B cell (primary cell): ENCODE results near the gene VPS13D. TPM values are rescaled to one million over a fixed set of nuclear protein-coding genes. Genes with fewer than 3 reads are reported as not detected.

ENCODE experiments used
- ATAC-seq: fragments of 200-7000 bp; cut with Tn5 transposase; one replicate; pipeline ENCODE4 v1.10.0; 2021; ENCODE audit warnings: low read depth, mild to moderate bottlenecking, moderate number of reproducible peaks, moderate library complexity
- CTCF ChIA-PET: fragments of 350-600 bp; sonication (Branson Sonifier 250); formaldehyde crosslinking; loops from one replicate; lab custom pipeline; 2021; ENCODE audit warnings: antibody characterized with exemption, inconsistent platforms; lab: Charles Lee
- POLR2A ChIA-PET: fragments of 350-600 bp; sonication (Branson Sonifier 250); formaldehyde crosslinking; loops from one replicate; lab custom pipeline; 2021; ENCODE audit warnings: antibody characterized with exemption; lab: Charles Lee
- DNase-seq: peaks from one replicate; pipeline ENCODE4 v3.0.0; 2013
- H2AFZ ChIP-seq: 2 replicates; pipeline ENCODE4 v1.6.1; 2012; ENCODE audit warnings: mild to moderate bottlenecking, low read depth, low read length; ENCODE audit not compliant: insufficient read depth, poor library complexity, severe bottlenecking
- H3K27ac ChIP-seq, 2 donors: 1 replicate in 1 of 2; 2 replicates in 1 of 2; pipeline ENCODE4 v1.5.1; 2012 to 2013; ENCODE audit warnings: low read length in 2 of 2, mild to moderate bottlenecking in 2 of 2, moderate library complexity in 1 of 2
- H3K27me3 ChIP-seq, 4 experiments: fragments of 200-600 bp in 1 of 4; sonication (generic) in 1 of 4; replicated peaks in 1 of 4; 1 replicate in 2 of 4; 2 replicates in 2 of 4; pipeline versions ENCODE4 v1.6.1 to v1.7.0; 2013 to 2016; ENCODE audit warnings: low read length in 3 of 4, mild to moderate bottlenecking in 2 of 4, mixed read lengths in 1 of 4, moderate library complexity in 1 of 4; ENCODE audit not compliant: insufficient read depth in 4 of 4, control insufficient read depth in 3 of 4; ENCODE audit errors: control extremely low read depth in 1 of 4
- H3K36me3 ChIP-seq, 2 experiments: replicated peaks in 1 of 2; 1 replicate in 1 of 2; 2 replicates in 1 of 2; pipeline versions ENCODE4 v1.6.1 to v1.7.1; 2013; ENCODE audit warnings: low read length in 1 of 2; ENCODE audit not compliant: insufficient read depth in 2 of 2, control insufficient read depth in 1 of 2; ENCODE audit errors: control extremely low read depth in 1 of 2, extremely low read depth in 1 of 2
- H3K4me1 ChIP-seq, 2 donors: fragments of 200-600 bp in 1 of 2; sonication (generic) in 1 of 2; 1 replicate in 1 of 2; 2 replicates in 1 of 2; pipeline versions ENCODE4 v1.5.1 to v1.6.1; 2013 to 2017; ENCODE audit warnings: low read length in 2 of 2; ENCODE audit not compliant: control insufficient read depth in 2 of 2, insufficient read depth in 2 of 2
- H3K4me2 ChIP-seq: replicated peaks from 2 replicates; pipeline ENCODE3; 2012; ENCODE audit warnings: mild to moderate bottlenecking, low read depth, low read length; ENCODE audit not compliant: poor library complexity, severe bottlenecking
- H3K4me3 ChIP-seq, 5 experiments: fragments of 200-600 bp in 1 of 5; sonication (generic) in 1 of 5; 1 replicate in 3 of 5; 2 replicates in 2 of 5; pipeline versions ENCODE4 v1.5.1 to v1.7.0; 2011 to 2016; ENCODE audit warnings: low read length in 4 of 5, mild to moderate bottlenecking in 4 of 5, low read depth in 2 of 5, control low read depth in 1 of 5, moderate library complexity in 1 of 5; ENCODE audit not compliant: insufficient read depth in 1 of 5; ENCODE audit errors: control extremely low read depth in 1 of 5, extremely low read depth in 1 of 5
- H3K79me2 ChIP-seq: fragments of 200-600 bp; sonication (generic); one replicate; pipeline ENCODE4 v1.6.0; 2016; ENCODE audit warnings: low read length; ENCODE audit not compliant: control insufficient read depth, insufficient read depth
- H3K9ac ChIP-seq: fragments of 200-600 bp; sonication (generic); 2 replicates; pipeline ENCODE4 v1.6.1; 2017; ENCODE audit warnings: mild to moderate bottlenecking, low read length, moderate library complexity
- H3K9me3 ChIP-seq, 3 donors: one replicate each; pipeline versions ENCODE4 v1.6.1 to v1.7.1; 2013; ENCODE audit warnings: low read length in 2 of 3; ENCODE audit not compliant: control insufficient read depth in 2 of 3, insufficient read depth in 1 of 3; ENCODE audit errors: control extremely low read depth in 1 of 3
- H4K20me1 ChIP-seq: 2 replicates; pipeline ENCODE4 v1.6.0; 2012; ENCODE audit warnings: mild to moderate bottlenecking, low read length; ENCODE audit not compliant: insufficient read depth, control insufficient read depth, poor library complexity, severe bottlenecking
- H3K27ac Mint-ChIP-seq: one replicate; pipeline ENCODE4 v1.8.0; 2021; ENCODE audit warnings: mixed read lengths
- H3K27me3 Mint-ChIP-seq: one replicate; pipeline ENCODE4 v1.8.0; 2021; ENCODE audit warnings: mixed read lengths
- H3K4me1 Mint-ChIP-seq: one replicate; pipeline ENCODE4 v1.8.0; 2021; ENCODE audit warnings: mixed read lengths
- H3K4me3 Mint-ChIP-seq: one replicate; pipeline ENCODE4 v1.8.0; 2021; ENCODE audit warnings: mixed read lengths
- H3K9me3 Mint-ChIP-seq: one replicate; pipeline ENCODE4 v1.8.0; 2022; ENCODE audit warnings: mixed read lengths; ENCODE audit not compliant: insufficient read depth
- EZH2 ChIP-seq: IDR thresholded peaks from 2 replicates; pipeline ENCODE4 v1.6.1; 2012; ENCODE audit warnings: borderline replicate concordance, low read depth, mild to moderate bottlenecking, moderate library complexity, low read length; ENCODE audit not compliant: insufficient read depth, poor library complexity, severe bottlenecking
- WGBS: methylation state at CpG from one replicate; pipeline ENCODE4 v1.1.5; 2013; ENCODE audit warnings: missing lambda C conversion rate; ENCODE audit not compliant: insufficient coverage; 5-methylcytosine and 5-hydroxymethylcytosine counted together
- intact Hi-C: fragments of 100-400 bp; cut with micrococcal nuclease; formaldehyde crosslinking; loops from one replicate; pipeline ENCODE4 v1.10.0; 2022
- polyA plus RNA-seq: library from polyadenylated mRNA; depleted of rRNA; stranded (reverse); fragments of >200 nt; gene quantifications from 2 replicates; pipeline ENCODE4 v1.2.3, GENCODE V29; 2012
- total RNA-seq, 2 donors: library from RNA; stranded (reverse); fragments of 120-200 nt in 1 of 2; gene quantifications; 1 replicate in 1 of 2; 2 replicates in 1 of 2; pipeline versions ENCODE4 v1.2.3 to v1.2.4, GENCODE V29; 2013 to 2022
- TF ChIP-seq, protein P1 (sequence below): fragments of 200-600 bp; IDR thresholded peaks from one replicate; pipeline ENCODE4 v1.8.0; 2022; ENCODE audit warnings: antibody characterized with exemption, mild to moderate bottlenecking

VPS13D gene
- total and polyA plus RNA-seq, 2 donors (not counting 1 experiment from before 2014, with no cell fraction given) = 29.9 to 104 TPM

DNA sequence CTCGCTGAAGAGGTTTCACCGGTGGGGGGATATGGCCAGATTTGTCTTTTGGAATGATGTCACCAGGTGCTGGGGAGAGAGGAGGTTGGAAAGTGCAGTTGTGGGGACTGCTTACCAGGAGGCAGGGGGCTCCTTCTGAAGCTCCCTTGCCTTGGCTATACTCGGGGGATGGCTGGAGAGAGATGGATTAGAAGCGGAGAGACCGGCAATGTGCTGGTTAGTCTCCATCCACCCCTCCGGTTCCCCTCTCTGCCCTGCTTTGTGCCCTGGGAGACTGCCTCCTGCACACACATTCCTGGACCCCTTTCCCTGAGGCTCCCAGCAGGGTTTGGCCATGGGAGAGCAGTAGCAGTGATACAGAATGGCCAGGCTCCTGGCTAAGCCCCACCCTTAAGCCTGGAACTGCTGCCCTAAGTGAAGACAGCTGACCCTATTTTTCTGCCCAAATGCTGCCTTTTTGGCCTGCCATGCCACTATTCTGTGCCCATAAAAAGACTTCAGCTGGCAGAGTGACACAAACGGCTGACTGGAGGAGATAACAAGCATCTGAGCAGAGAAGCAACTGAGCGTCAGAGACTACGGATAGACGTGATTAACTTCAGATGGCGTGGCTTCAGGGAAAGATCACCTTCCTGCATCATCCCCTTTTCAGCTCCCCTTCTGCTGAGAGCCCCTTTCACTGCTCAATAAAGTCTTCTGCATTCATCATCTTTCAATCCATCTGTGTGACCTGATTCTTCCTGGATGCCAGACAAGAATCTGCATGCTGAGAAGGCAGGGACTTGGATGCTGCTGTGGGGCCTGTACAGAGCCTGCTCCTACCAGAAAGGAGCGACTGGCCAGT lies 14.5 kb upstream of the VPS13D start:
- ChIA-PET CTCF (interaction anchor here (1.1 to 4.6 kb wide), 3 partner anchors 33 to 307 kb away, joined by 3 to 45 read pairs (median 5); no protein-coding TSS in a partner anchor), POLR2A (no interaction called here)
- Histone ChIP-seq H3K4me1 (peaks cover 12 to 23% of the 10 kb centered on the region in 2 donors), H3K27ac (no peak overlapping the region), H3K27me3 (peaks cover 0 to 5% (median 0%) of the 10 kb centered on the region in 4 experiments), H3K9me3 (peaks cover 0 to 15% (median 0%) of the 10 kb centered on the region in 3 donors), H3K9ac (no peak overlapping the region), H4K20me1 (no peaks in the 10 kb centered on the region), H2AFZ (no peak overlapping the region), H3K79me2 (no peaks in the 10 kb centered on the region), H3K4me2 (no peak overlapping the region), H3K4me3 (no peak overlapping the region), H3K36me3 (no peaks in the 10 kb centered on the region)
- ATAC-seq (no peak), DNase-seq (no peak)
- WGBS = 96% methylated on average over 12 of the region's 12 CpGs
- no peak overlapping the region for H3K4me3 Mint-ChIP-seq
- H3K4me1 Mint-ChIP-seq = peaks cover 20% of the 10 kb centered on the region
- no peak for TF ChIP-seq EZH2
- TF ChIP-seq, protein P1, sequence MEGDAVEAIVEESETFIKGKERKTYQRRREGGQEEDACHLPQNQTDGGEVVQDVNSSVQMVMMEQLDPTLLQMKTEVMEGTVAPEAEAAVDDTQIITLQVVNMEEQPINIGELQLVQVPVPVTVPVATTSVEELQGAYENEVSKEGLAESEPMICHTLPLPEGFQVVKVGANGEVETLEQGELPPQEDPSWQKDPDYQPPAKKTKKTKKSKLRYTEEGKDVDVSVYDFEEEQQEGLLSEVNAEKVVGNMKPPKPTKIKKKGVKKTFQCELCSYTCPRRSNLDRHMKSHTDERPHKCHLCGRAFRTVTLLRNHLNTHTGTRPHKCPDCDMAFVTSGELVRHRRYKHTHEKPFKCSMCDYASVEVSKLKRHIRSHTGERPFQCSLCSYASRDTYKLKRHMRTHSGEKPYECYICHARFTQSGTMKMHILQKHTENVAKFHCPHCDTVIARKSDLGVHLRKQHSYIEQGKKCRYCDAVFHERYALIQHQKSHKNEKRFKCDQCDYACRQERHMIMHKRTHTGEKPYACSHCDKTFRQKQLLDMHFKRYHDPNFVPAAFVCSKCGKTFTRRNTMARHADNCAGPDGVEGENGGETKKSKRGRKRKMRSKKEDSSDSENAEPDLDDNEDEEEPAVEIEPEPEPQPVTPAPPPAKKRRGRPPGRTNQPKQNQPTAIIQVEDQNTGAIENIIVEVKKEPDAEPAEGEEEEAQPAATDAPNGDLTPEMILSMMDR = no peak
- intact Hi-C loops = no loop called here
- no peaks in the 10 kb centered on the region for H3K9me3 Mint-ChIP-seq
- H3K27ac Mint-ChIP-seq = no peak overlapping the region
- peaks cover under 1% of the 10 kb centered on the region for H3K27me3 Mint-ChIP-seq

DNA sequence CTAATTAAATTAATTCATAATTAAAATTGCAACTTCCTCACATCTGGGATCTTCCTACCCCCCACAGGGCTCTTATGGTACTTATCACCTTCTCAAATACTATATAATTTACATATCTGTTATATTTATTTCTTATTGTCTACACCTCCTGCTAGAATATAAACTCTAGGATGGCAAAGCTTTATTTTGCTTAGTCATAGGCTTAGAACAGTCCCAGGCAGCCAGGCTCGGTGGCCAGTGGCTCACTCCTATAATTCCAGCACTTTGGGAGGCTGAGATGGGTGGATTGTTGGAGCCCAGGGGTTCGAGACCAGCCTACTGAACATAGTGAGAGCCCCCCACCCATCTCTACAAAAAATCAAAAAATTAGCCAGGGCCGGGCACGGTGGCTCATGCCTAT lies 10.0 kb upstream of the VPS13D start:
- ATAC-seq = no peak
- no peaks in the 10 kb centered on the region for H4K20me1 ChIP-seq
- H3K4me3 ChIP-seq = no peak overlapping the region
- WGBS = 100% methylated on average over 2 of the region's 4 CpGs
- no peak for DNase-seq
- H3K9ac ChIP-seq = no peak overlapping the region
- Mint-ChIP-seq H3K4me3 (no peak overlapping the region), H3K27ac (no peak overlapping the region), H3K9me3 (peaks cover 6% of the 10 kb centered on the region), H3K27me3 (peaks cover 4% of the 10 kb centered on the region), H3K4me1 (no peaks in the 10 kb centered on the region)
- TF ChIP-seq, protein P1 = no peak
- no peak for TF ChIP-seq EZH2
- CTCF ChIA-PET = interaction anchor here (1.7 to 3.6 kb wide), 2 partner anchors 10 kb away, joined by 8 to 16 read pairs; no protein-coding TSS in a partner anchor
- POLR2A ChIA-PET = no interaction called here
- H3K27me3 ChIP-seq = peaks cover 0 to 12% (median 0%) of the 10 kb centered on the region in 4 experiments
- intact Hi-C loops = no loop called here
- no peaks in the 10 kb centered on the region for H3K79me2 ChIP-seq
- no peak overlapping the region for H2AFZ ChIP-seq
- H3K36me3 ChIP-seq = no peaks in the 10 kb centered on the region
- H3K4me1 ChIP-seq = peaks cover 0 to 3% of the 10 kb centered on the region in 2 donors
- no peak overlapping the region for H3K4me2 ChIP-seq
- H3K9me3 ChIP-seq = peaks cover 0 to 23% (median 8%) of the 10 kb centered on the region in 3 donors
- H3K27ac ChIP-seq = no peak overlapping the region
